Loucy (cell line): Measurements from ENCODE around the gene FAXDC2.

Experiments used
- H2AFZ ChIP-seq: fragments of 200-600 bp; sonication (generic); 2 replicates; pipeline ENCODE4 v1.6.0; 2016; ENCODE audit warnings: antibody characterized with exemption, mild to moderate bottlenecking, low read length, moderate library complexity
- H3F3A ChIP-seq: fragments of 200-600 bp; 2 replicates; pipeline ENCODE4 v1.6.0; 2016; ENCODE audit warnings: antibody characterized with exemption, low read depth, mild to moderate bottlenecking
- H3K27me3 ChIP-seq: fragments of 200-600 bp; sonication (generic); 2 replicates; pipeline ENCODE4 v1.6.1; 2014; ENCODE audit warnings: low read length, mild to moderate bottlenecking; ENCODE audit not compliant: insufficient read depth, poor library complexity, severe bottlenecking
- H3K36me3 ChIP-seq: fragments of 200-600 bp; sonication (generic); 2 replicates; pipeline ENCODE4 v1.6.1; 2016; ENCODE audit warnings: low read length; ENCODE audit not compliant: insufficient read depth
- H3K4me1 ChIP-seq: fragments of 200-600 bp; sonication (generic); 2 replicates; pipeline ENCODE4 v1.5.1; 2014; ENCODE audit warnings: low read length, mild to moderate bottlenecking; ENCODE audit not compliant: insufficient read depth, poor library complexity, severe bottlenecking
- H3K4me2 ChIP-seq: fragments of 200-600 bp; sonication (generic); 2 replicates; pipeline ENCODE4 v1.6.0; 2014; ENCODE audit warnings: antibody characterized with exemption, low read length, low read depth, mild to moderate bottlenecking; ENCODE audit not compliant: poor library complexity, severe bottlenecking
- H3K4me3 ChIP-seq: fragments of 200-600 bp; sonication (generic); 2 replicates; pipeline ENCODE4 v1.5.1; 2014; ENCODE audit warnings: low read length, mild to moderate bottlenecking, mixed read lengths; ENCODE audit not compliant: poor library complexity, severe bottlenecking
- H3K79me2 ChIP-seq: fragments of 200-600 bp; sonication (generic); 2 replicates; pipeline ENCODE4 v1.6.1; 2014; ENCODE audit warnings: low read length; ENCODE audit not compliant: insufficient read depth
- H3K9ac ChIP-seq: fragments of 200-600 bp; sonication (generic); 2 replicates; pipeline ENCODE4 v1.6.0; 2014; ENCODE audit warnings: mild to moderate bottlenecking, low read depth, low read length, moderate library complexity; ENCODE audit not compliant: poor library complexity, severe bottlenecking
- H3K9me2 ChIP-seq: fragments of 200-600 bp; sonication (generic); replicated peaks from 2 replicates; pipeline ENCODE4 v1.6.1; 2016; ENCODE audit warnings: low read depth, low read length, mixed read lengths
- H3K9me3 ChIP-seq: fragments of 200-600 bp; sonication (generic); 2 replicates; pipeline ENCODE4 v1.6.1; 2014; ENCODE audit warnings: mild to moderate bottlenecking, antibody characterized with exemption, low read length, low read depth; ENCODE audit not compliant: insufficient read depth
- H4K20me1 ChIP-seq: fragments of 200-600 bp; sonication (generic); 2 replicates; pipeline ENCODE4 v1.6.0; 2014; ENCODE audit warnings: antibody characterized with exemption, low read length, mild to moderate bottlenecking; ENCODE audit not compliant: insufficient read depth, poor library complexity, severe bottlenecking
- CTCF ChIP-seq: fragments of 200-600 bp; sonication (generic); conservative IDR thresholded peaks from 2 replicates; pipeline ENCODE4 v1.5.1; 2014; ENCODE audit warnings: mild to moderate bottlenecking, antibody characterized with exemption, low read length
- EZH2phosphoT487 ChIP-seq: fragments of 200-600 bp; IDR thresholded peaks from 2 replicates; pipeline ENCODE4 v1.6.1; 2018; ENCODE audit warnings: antibody characterized with exemption, mild to moderate bottlenecking, moderate library complexity, borderline replicate concordance

The FAXDC2 gene

GRCh38 chr5:154794525-154795234 is 55.7 kb downstream of the FAXDC2 start:
- Histone ChIP-seq H3K9me2 (no peaks in the 10 kb centered on the region), H3K4me3 (no peak overlapping the region), H3K9ac (no peak overlapping the region), H3K79me2 (peaks cover 6% of the 10 kb centered on the region; the same call in 1 of the 2 replicates), H3K9me3 (no peaks in the 10 kb centered on the region), H3F3A (no peaks in the 10 kb centered on the region), H2AFZ (no peak overlapping the region), H3K4me1 (no peaks in the 10 kb centered on the region), H3K27me3 (no peaks in the 10 kb centered on the region), H4K20me1 (peaks cover 3% of the 10 kb centered on the region), H3K36me3 (peaks cover 75% of the 10 kb centered on the region; the same call in 1 of the 2 replicates), H3K4me2 (no peak overlapping the region)
- TF ChIP-seq CTCF (no peak), EZH2phosphoT487 (no peak)

- H3K79me2 ChIP-seq, result peaks cover 10% of the 10 kb centered on the region; the same call in 1 of the 2 replicates
- H3K4me3 ChIP-seq, result no peak overlapping the region
- H3K27me3 ChIP-seq, result no peaks in the 10 kb centered on the region
- H3K9me2 ChIP-seq, result no peaks in the 10 kb centered on the region
- H3K36me3 ChIP-seq, result peaks cover 67% of the 10 kb centered on the region; the same call in 1 of the 2 replicates
- H3K9ac ChIP-seq, result no peak overlapping the region
- H3K4me2 ChIP-seq, result no peak overlapping the region
- H3K9me3 ChIP-seq, result no peaks in the 10 kb centered on the region
- H3K4me1 ChIP-seq, result no peaks in the 10 kb centered on the region
- no peaks in the 10 kb centered on the region for H3F3A ChIP-seq
- TF ChIP-seq CTCF, result no peak
- no peak for TF ChIP-seq EZH2phosphoT487
- no peak overlapping the region for H2AFZ ChIP-seq
- H4K20me1 ChIP-seq, result peaks cover 3% of the 10 kb centered on the region
Observed at GRCh38 chr5:154793599-154794524, 56.5 kb downstream of the FAXDC2 start.

GRCh38 chr5:154791535-154791934 is 58.9 kb downstream of the FAXDC2 start:
- peaks cover 55% of the 10 kb centered on the region; the same call in 1 of the 2 replicates for H3K36me3 ChIP-seq
- no peak overlapping the region for H3K4me3 ChIP-seq
- no peak overlapping the region for H3K9ac ChIP-seq
- no peak overlapping the region for H3K4me2 ChIP-seq
- H3K9me2 ChIP-seq, result no peaks in the 10 kb centered on the region
- no peaks in the 10 kb centered on the region for H3K27me3 ChIP-seq
- H3F3A ChIP-seq, result no peaks in the 10 kb centered on the region
- H3K4me1 ChIP-seq, result no peaks in the 10 kb centered on the region
- peaks cover 17% of the 10 kb centered on the region for H4K20me1 ChIP-seq
- TF ChIP-seq CTCF (no peak), EZH2phosphoT487 (no peak)
- H3K79me2 ChIP-seq, result peaks cover 33% of the 10 kb centered on the region
- H2AFZ ChIP-seq, result no peak overlapping the region
- no peaks in the 10 kb centered on the region for H3K9me3 ChIP-seq
